Peyer's patch (tissue), 4 donors: ENCODE data around the gene SLC6A6. TPM values are rescaled to one million over a fixed set of nuclear protein-coding genes. Genes with fewer than 3 reads are reported as not detected.

ENCODE experiments used
- DNase-seq, 3 donors: peaks; one replicate each; pipeline ENCODE4 v3.0.0-alpha.2; 2017 to 2019
- H3K27ac ChIP-seq, 4 donors: fragments of 200-600 bp; sonication (generic); one replicate each; pipeline ENCODE4 v1.5.1; 2016 to 2019
- H3K27me3 ChIP-seq, 2 donors: fragments of 200-600 bp; sonication (generic); one replicate each; pipeline ENCODE4 v1.5.1; 2019
- H3K36me3 ChIP-seq, 3 donors: fragments of 200-600 bp; sonication (generic); one replicate each; pipeline ENCODE4 v1.5.1; 2016 to 2019
- H3K4me1 ChIP-seq, 4 donors: fragments of 200-600 bp; sonication (generic); one replicate each; pipeline ENCODE4 v1.5.1; 2016 to 2019
- H3K4me3 ChIP-seq, 4 donors: fragments of 200-600 bp; sonication (generic); 1 replicate in 3 of 4; 2 replicates in 1 of 4; pipeline ENCODE4 v1.5.1; 2016 to 2019; ENCODE audit warnings: mild to moderate bottlenecking in 1 of 4
- H3K9me3 ChIP-seq, 4 donors: fragments of 200-600 bp; sonication (generic); one replicate each; pipeline ENCODE4 v1.5.1; 2016 to 2019; ENCODE audit warnings: mild to moderate bottlenecking in 1 of 4
- CTCF ChIP-seq, 6 experiments: fragments of 450-650 bp in 4 of 6; fragments of 200-600 bp in 2 of 6; sonication (generic) in 1 of 6; IDR thresholded peaks; one replicate each; pipeline ENCODE4 v1.5.1; 2017 to 2019; ENCODE audit warnings: antibody characterized with exemption in 6 of 6, mild to moderate bottlenecking in 3 of 6, moderate library complexity in 1 of 6
- POLR2A ChIP-seq, 2 donors: fragments of 450-650 bp; IDR thresholded peaks; one replicate each; pipeline ENCODE4 v1.5.1; 2017; ENCODE audit warnings: antibody characterized with exemption in 2 of 2, mild to moderate bottlenecking in 2 of 2, moderate library complexity in 2 of 2
- total RNA-seq, 4 donors: library from RNA; depleted of rRNA; stranded (reverse); fragments of >200 nt; gene quantifications; one replicate each; pipeline ENCODE4 v1.1.0, GENCODE V29; 2016

SLC6A6 gene
- total RNA-seq, 4 donors from 2014 or later = 61.1 to 190 (median 150) TPM

- TF ChIP-seq POLR2A (IDR thresholded peaks at IDR 0.05) = no peak
- no peak for TF ChIP-seq CTCF (IDR thresholded peaks at IDR 0.05)
- Histone ChIP-seq H3K27ac (no peak overlapping the region), H3K4me3 (no peak overlapping the region), H3K9me3 (no peaks in the 10 kb centered on the region), H3K4me1 (no peaks in the 10 kb centered on the region), H3K36me3 (peaks cover 0 to 74% (median 0%) of the 10 kb centered on the region in 3 donors), H3K27me3 (no peaks in the 10 kb centered on the region)
- no peak for DNase-seq
These were observed 43.4 kb downstream of the SLC6A6 start for GRCh38 chr3:14445773-14446172.

- no peaks in the 10 kb centered on the region for H3K9me3 ChIP-seq
- H3K36me3 ChIP-seq = peaks cover 0 to 79% (median 0%) of the 10 kb centered on the region in 3 donors
- H3K27ac ChIP-seq = no peak overlapping the region
- no peak overlapping the region for H3K4me3 ChIP-seq
- TF ChIP-seq POLR2A (IDR thresholded peaks at IDR 0.05) (no peak), CTCF (IDR thresholded peaks at IDR 0.05) (no peak)
- DNase-seq = no peak
- peaks cover 0 to 7% (median 2%) of the 10 kb centered on the region in 4 donors for H3K4me1 ChIP-seq
- no peaks in the 10 kb centered on the region for H3K27me3 ChIP-seq
These were observed 44.7 kb downstream of the SLC6A6 start for GRCh38 chr3:14446988-14447570.

GRCh38 chr3:14448063-14448462 lies 45.7 kb downstream of the SLC6A6 start:
- Histone ChIP-seq H3K27ac (no peak overlapping the region), H3K4me1 (peaks cover 0 to 14% (median 2%) of the 10 kb centered on the region in 4 donors), H3K36me3 (peaks cover 0 to 79% (median 0%) of the 10 kb centered on the region in 3 donors), H3K9me3 (no peaks in the 10 kb centered on the region), H3K27me3 (no peaks in the 10 kb centered on the region), H3K4me3 (no peak overlapping the region)
- TF ChIP-seq CTCF (IDR thresholded peaks at IDR 0.05) = no peak
- no peak for TF ChIP-seq POLR2A (IDR thresholded peaks at IDR 0.05)
- no peak for DNase-seq

- DNase-seq = no peak
- Histone ChIP-seq H3K27me3 (no peaks in the 10 kb centered on the region), H3K9me3 (no peaks in the 10 kb centered on the region), H3K27ac (no peak overlapping the region), H3K4me1 (peaks cover 0 to 23% (median 2%) of the 10 kb centered on the region in 4 donors), H3K36me3 (peaks cover 0 to 70% (median 0%) of the 10 kb centered on the region in 3 donors), H3K4me3 (no peak overlapping the region)
- no peak for TF ChIP-seq CTCF (IDR thresholded peaks at IDR 0.05)
- no peak for TF ChIP-seq POLR2A (IDR thresholded peaks at IDR 0.05)
These were observed 46.6 kb downstream of the SLC6A6 start for GRCh38 chr3:14448756-14449727.

GRCh38 chr3:14450506-14450905 lies 48.1 kb downstream of the SLC6A6 start:
- Histone ChIP-seq H3K4me1 (peaks cover 0 to 28% (median 2%) of the 10 kb centered on the region in 4 donors), H3K9me3 (no peaks in the 10 kb centered on the region), H3K27ac (no peak overlapping the region), H3K36me3 (peaks cover 0 to 65% (median 0%) of the 10 kb centered on the region in 3 donors), H3K4me3 (no peak overlapping the region), H3K27me3 (no peaks in the 10 kb centered on the region)
- DNase-seq = no peak
- TF ChIP-seq POLR2A (IDR thresholded peaks at IDR 0.05) = no peak
- no peak for TF ChIP-seq CTCF (IDR thresholded peaks at IDR 0.05)
